Activated CD4-positive, CD25-positive, alpha-beta regulatory T cell (primary cell): Measurements from ENCODE around the gene RMDN3.

Experiments
- DNase-seq, 4 experiments: peaks; one replicate each; lab custom pipeline; 2025; lab: John Stamatoyannopoulos, UW

Gene RMDN3

GRCh38 chr15:40754883-40755811, at the start of gene RMDN3:
Gene RMDN3 (minus strand): TSS chr15:40755254. CDS start chr15:40754783, 471 bp downstream.
- DNase-seq: peak; percentile 87 to 92 (median 91)

GRCh38 chr15:40803688-40804087, 48.6 kb upstream of the RMDN3 start:
- no peak for DNase-seq

GRCh38 chr15:40803076-40803475, 48.0 kb upstream of the RMDN3 start:
- DNase-seq: no peak

GRCh38 chr15:40799523-40799922, 44.5 kb upstream of the RMDN3 start:
- DNase-seq: no peak

GRCh38 chr15:40796512-40796911, 41.5 kb upstream of the RMDN3 start:
- no peak for DNase-seq

GRCh38 chr15:40796041-40796440, 41.0 kb upstream of the RMDN3 start:
- DNase-seq: no peak

GRCh38 chr15:40793216-40793989, 38.3 kb upstream of the RMDN3 start:
- DNase-seq: no peak

- no peak for DNase-seq
These were observed 37.3 kb upstream of the RMDN3 start for GRCh38 chr15:40792394-40792793.

- no peak for DNase-seq
These were observed 35.7 kb upstream of the RMDN3 start for GRCh38 chr15:40790718-40791117.

GRCh38 chr15:40789999-40790398, 34.9 kb upstream of the RMDN3 start:
- no peak for DNase-seq

- no peak for DNase-seq
These were observed 34.1 kb upstream of the RMDN3 start for GRCh38 chr15:40789119-40789518.

GRCh38 chr15:40787991-40788390, 32.9 kb upstream of the RMDN3 start:
- no peak for DNase-seq

GRCh38 chr15:40787344-40787841, 32.3 kb upstream of the RMDN3 start:
- DNase-seq: peak in 1 of 4 experiments; percentile 17

- no peak for DNase-seq
These were observed 30.8 kb upstream of the RMDN3 start for GRCh38 chr15:40785814-40786213.

- no peak for DNase-seq
These were observed 30.1 kb upstream of the RMDN3 start for GRCh38 chr15:40785164-40785563.

GRCh38 chr15:40782609-40783227, 27.7 kb upstream of the RMDN3 start:
- DNase-seq: peak; percentile 59 to 66 (median 63)

- no peak for DNase-seq
These were observed 21.6 kb upstream of the RMDN3 start for GRCh38 chr15:40776537-40777141.

- DNase-seq: no peak
These were observed 20.9 kb upstream of the RMDN3 start for GRCh38 chr15:40775740-40776536.

GRCh38 chr15:40775007-40775406, 20.0 kb upstream of the RMDN3 start:
- no peak for DNase-seq

GRCh38 chr15:40773902-40774301, 18.8 kb upstream of the RMDN3 start:
- no peak for DNase-seq

GRCh38 chr15:40773496-40773895, 18.4 kb upstream of the RMDN3 start:
- no peak for DNase-seq
